Measurements from ENCODE around the gene DMBX1. TPM values are rescaled to one million over a fixed set of nuclear protein-coding genes. Genes with fewer than 3 reads are reported as not detected.

DMBX1 gene
- total RNA-seq, 1 donor from 2014 or later = not detected

GRCh38 chr1:46538147-46538546 lies 48.5 kb downstream of the DMBX1 start:
- no peak for DNase-seq (ENCODE audit: low spot score in 2 of 2)
- Histone ChIP-seq H3K9me3 (no peaks in the 10 kb centered on the region), H3K36me3 (no peaks in the 10 kb centered on the region), H3K27me3 (no peaks in the 10 kb centered on the region), H3K4me1 (no peaks in the 10 kb centered on the region), H3K4me3 (no peak overlapping the region), H3K27ac (no peak overlapping the region)
- TF ChIP-seq, protein P1, sequence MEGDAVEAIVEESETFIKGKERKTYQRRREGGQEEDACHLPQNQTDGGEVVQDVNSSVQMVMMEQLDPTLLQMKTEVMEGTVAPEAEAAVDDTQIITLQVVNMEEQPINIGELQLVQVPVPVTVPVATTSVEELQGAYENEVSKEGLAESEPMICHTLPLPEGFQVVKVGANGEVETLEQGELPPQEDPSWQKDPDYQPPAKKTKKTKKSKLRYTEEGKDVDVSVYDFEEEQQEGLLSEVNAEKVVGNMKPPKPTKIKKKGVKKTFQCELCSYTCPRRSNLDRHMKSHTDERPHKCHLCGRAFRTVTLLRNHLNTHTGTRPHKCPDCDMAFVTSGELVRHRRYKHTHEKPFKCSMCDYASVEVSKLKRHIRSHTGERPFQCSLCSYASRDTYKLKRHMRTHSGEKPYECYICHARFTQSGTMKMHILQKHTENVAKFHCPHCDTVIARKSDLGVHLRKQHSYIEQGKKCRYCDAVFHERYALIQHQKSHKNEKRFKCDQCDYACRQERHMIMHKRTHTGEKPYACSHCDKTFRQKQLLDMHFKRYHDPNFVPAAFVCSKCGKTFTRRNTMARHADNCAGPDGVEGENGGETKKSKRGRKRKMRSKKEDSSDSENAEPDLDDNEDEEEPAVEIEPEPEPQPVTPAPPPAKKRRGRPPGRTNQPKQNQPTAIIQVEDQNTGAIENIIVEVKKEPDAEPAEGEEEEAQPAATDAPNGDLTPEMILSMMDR (IDR thresholded peaks at IDR 0.05) = no peak
- intact Hi-C loops (cut with DNase I) = no loop called here

Other genes with a start within 250 kb of the DMBX1 start
- gene RAD54L, start 242.1 kb upstream of the DMBX1 start, total RNA-seq = not detected
- 102 TPM for gene LRRC41, start 186.2 kb upstream of the DMBX1 start, total RNA-seq
- 120 TPM for gene UQCRH, start 186.1 kb upstream of the DMBX1 start, total RNA-seq
- gene NSUN4, start 149.0 kb upstream of the DMBX1 start, total RNA-seq = 6.1 TPM
- 6.0 TPM for gene FAAH, start 95.5 kb upstream of the DMBX1 start, total RNA-seq
- not detected for gene KNCN, start 61.8 kb downstream of the DMBX1 start, total RNA-seq
- 47.8 TPM for gene MKNK1, start 114.4 kb downstream of the DMBX1 start, total RNA-seq
- 16.1 TPM for gene MOB3C, start 127.0 kb downstream of the DMBX1 start, total RNA-seq
- gene ATPAF1, start 178.5 kb downstream of the DMBX1 start, total RNA-seq = 23.6 TPM
- not detected for gene TEX38, start 182.0 kb downstream of the DMBX1 start, total RNA-seq
- gene EFCAB14, start 229.3 kb downstream of the DMBX1 start, total RNA-seq = 99.8 TPM